ENCODE data around the gene RANBP17.

DNA sequence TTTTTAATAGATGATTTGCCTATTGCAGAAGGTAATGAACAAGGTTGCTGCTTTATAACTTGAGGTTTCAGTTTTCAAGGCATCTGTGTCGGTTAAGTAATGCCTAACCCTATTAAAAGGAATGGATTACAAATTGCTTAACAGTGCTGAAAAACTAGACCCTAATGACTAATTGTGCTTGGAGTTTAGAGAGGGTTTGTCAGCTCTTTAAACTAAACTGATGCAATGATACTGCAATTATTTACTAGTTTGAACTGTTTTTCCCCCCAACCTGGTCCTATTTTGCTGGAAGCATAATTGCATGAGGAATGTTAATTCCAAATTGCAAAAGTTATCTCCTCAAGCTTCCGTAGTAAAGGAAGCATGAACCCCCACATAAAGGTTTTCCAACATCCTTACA is 407.9 kb downstream of the RANBP17 start:
- TF ChIP-seq, protein P1, sequence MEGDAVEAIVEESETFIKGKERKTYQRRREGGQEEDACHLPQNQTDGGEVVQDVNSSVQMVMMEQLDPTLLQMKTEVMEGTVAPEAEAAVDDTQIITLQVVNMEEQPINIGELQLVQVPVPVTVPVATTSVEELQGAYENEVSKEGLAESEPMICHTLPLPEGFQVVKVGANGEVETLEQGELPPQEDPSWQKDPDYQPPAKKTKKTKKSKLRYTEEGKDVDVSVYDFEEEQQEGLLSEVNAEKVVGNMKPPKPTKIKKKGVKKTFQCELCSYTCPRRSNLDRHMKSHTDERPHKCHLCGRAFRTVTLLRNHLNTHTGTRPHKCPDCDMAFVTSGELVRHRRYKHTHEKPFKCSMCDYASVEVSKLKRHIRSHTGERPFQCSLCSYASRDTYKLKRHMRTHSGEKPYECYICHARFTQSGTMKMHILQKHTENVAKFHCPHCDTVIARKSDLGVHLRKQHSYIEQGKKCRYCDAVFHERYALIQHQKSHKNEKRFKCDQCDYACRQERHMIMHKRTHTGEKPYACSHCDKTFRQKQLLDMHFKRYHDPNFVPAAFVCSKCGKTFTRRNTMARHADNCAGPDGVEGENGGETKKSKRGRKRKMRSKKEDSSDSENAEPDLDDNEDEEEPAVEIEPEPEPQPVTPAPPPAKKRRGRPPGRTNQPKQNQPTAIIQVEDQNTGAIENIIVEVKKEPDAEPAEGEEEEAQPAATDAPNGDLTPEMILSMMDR (IDR thresholded peaks at IDR 0.05): no peak
- TF ChIP-seq POLR2AphosphoS5 (IDR thresholded peaks at IDR 0.05) (no peak), POLR2A (IDR thresholded peaks at IDR 0.05) (no peak)
